ENCODE results near the gene DEPDC4. TPM values are rescaled to one million over a fixed set of nuclear protein-coding genes. Genes with fewer than 3 reads are reported as not detected.
"Not testable (repeated sequence)": the region's sequence is repeated elsewhere in the genome, so short reads cannot be mapped to it uniquely, and the experiment has no call there.

DEPDC4 gene
- total and polyA plus RNA-seq, 2 experiments from 2014 or later: 1.5 TPM; not detected in 1

- Histone ChIP-seq H3F3A (ENCODE audit: insufficient read depth) (no peaks in the 10 kb centered on the region), H3K4me2 (ENCODE audit: unreplicated experiment) (no peak overlapping the region), H3K36me3 (ENCODE audit: low read depth) (peaks cover 5% of the 10 kb centered on the region; the same call in 1 of the 2 replicates), H3K4me1 (ENCODE audit: insufficient read depth) (peaks cover 6% of the 10 kb centered on the region), H3K27ac (no peak overlapping the region), H3K4me3 (no peak overlapping the region), H3K9me2 (ENCODE audit: insufficient read depth) (no peaks in the 10 kb centered on the region), H3K9ac (no peak overlapping the region), H2AFZ (no peak overlapping the region), H3K79me2 (ENCODE audit: insufficient read depth) (no peaks in the 10 kb centered on the region), H3K27me3 (replicated peaks; ENCODE audit: insufficient read depth) (no peaks in the 10 kb centered on the region), H4K20me1 (ENCODE audit: insufficient read depth) (no peaks in the 10 kb centered on the region), H3K9me3 (ENCODE audit: low read depth) (no peaks in the 10 kb centered on the region)
- in situ Hi-C loops (cut with MboI): no loop called here
- TF ChIP-seq EZH2 (IDR thresholded peaks at IDR 0.05; ENCODE audit: insufficient read depth, poor library complexity, severe bottlenecking) (no peak), EZH2phosphoT487 (IDR thresholded peaks at IDR 0.05; ENCODE audit: insufficient read depth, low read depth) (no peak)
- WGBS, 2 experiments (ENCODE audit: low coverage in 1 of 2, low lambda C conversion rate in 2 of 2, missing lambda C conversion rate in 2 of 2): 78 to 80% methylated on average over 4 of the region's 4 CpGs
- DNase-seq: peak; percentile 18
Observed at GRCh38 chr12:100229876-100230275, 37.0 kb downstream of the DEPDC4 start.

GRCh38 chr12:100229036-100229635, 37.7 kb downstream of the DEPDC4 start:
- H3F3A ChIP-seq (ENCODE audit: insufficient read depth): no peaks in the 10 kb centered on the region
- peaks cover under 1% of the 10 kb centered on the region; the same call in 1 of the 2 replicates for H3K4me1 ChIP-seq (ENCODE audit: insufficient read depth)
- H2AFZ ChIP-seq: no peak overlapping the region
- H4K20me1 ChIP-seq (ENCODE audit: insufficient read depth): no peaks in the 10 kb centered on the region
- peak; percentile 22 for DNase-seq
- in situ Hi-C loops (cut with MboI): no loop called here
- WGBS, 2 experiments (ENCODE audit: low coverage in 1 of 2, low lambda C conversion rate in 2 of 2, missing lambda C conversion rate in 2 of 2): 91 to 94% methylated on average over 5 of the region's 5 CpGs
- no peak overlapping the region for H3K27ac ChIP-seq
- H3K9me3 ChIP-seq (ENCODE audit: low read depth): no peaks in the 10 kb centered on the region
- H3K27me3 ChIP-seq (replicated peaks; ENCODE audit: insufficient read depth): no peaks in the 10 kb centered on the region
- no peak overlapping the region for H3K4me2 ChIP-seq (ENCODE audit: unreplicated experiment)
- H3K9me2 ChIP-seq (ENCODE audit: insufficient read depth): no peaks in the 10 kb centered on the region
- no peak overlapping the region for H3K4me3 ChIP-seq
- no peaks in the 10 kb centered on the region for H3K79me2 ChIP-seq (ENCODE audit: insufficient read depth)
- H3K36me3 ChIP-seq (ENCODE audit: low read depth): peaks cover 7% of the 10 kb centered on the region; the same call in 1 of the 2 replicates
- no peak overlapping the region for H3K9ac ChIP-seq
- TF ChIP-seq EZH2 (IDR thresholded peaks at IDR 0.05; ENCODE audit: insufficient read depth, poor library complexity, severe bottlenecking): no peak
- no peak for TF ChIP-seq EZH2phosphoT487 (IDR thresholded peaks at IDR 0.05; ENCODE audit: insufficient read depth, low read depth)

- no peaks in the 10 kb centered on the region for H3F3A ChIP-seq (ENCODE audit: insufficient read depth)
- in situ Hi-C loops (cut with MboI): no loop called here
Observed at GRCh38 chr12:100225491-100225890, 41.4 kb downstream of the DEPDC4 start.

GRCh38 chr12:100222173-100222572, 44.7 kb downstream of the DEPDC4 start:
- H4K20me1 ChIP-seq (ENCODE audit: insufficient read depth); H3K4me2 ChIP-seq (ENCODE audit: unreplicated experiment); H3F3A ChIP-seq (ENCODE audit: insufficient read depth); H3K79me2 ChIP-seq (ENCODE audit: insufficient read depth); H3K4me1 ChIP-seq (ENCODE audit: insufficient read depth); H2AFZ ChIP-seq; DNase-seq; H3K9me2 ChIP-seq (ENCODE audit: insufficient read depth); H3K27me3 ChIP-seq (replicated peaks; ENCODE audit: insufficient read depth); H3K4me3 ChIP-seq; H3K27ac ChIP-seq; H3K9me3 ChIP-seq (ENCODE audit: low read depth); in situ Hi-C loops (cut with MboI); H3K9ac ChIP-seq: not testable (repeated sequence)
- WGBS, 2 experiments (ENCODE audit: low coverage in 1 of 2, low lambda C conversion rate in 2 of 2, missing lambda C conversion rate in 2 of 2): 86 to 87% methylated on average over 6 of the region's 6 CpGs
- peaks cover 38% of the 10 kb centered on the region for H3K36me3 ChIP-seq (ENCODE audit: low read depth)

More at GRCh38 chr12:100225491-100225890, 41.4 kb downstream of the DEPDC4 start:
- no peaks in the 10 kb centered on the region for H3K9me2 ChIP-seq (ENCODE audit: insufficient read depth)
- no peaks in the 10 kb centered on the region for H4K20me1 ChIP-seq (ENCODE audit: insufficient read depth)
- H3K9ac ChIP-seq: no peak overlapping the region
- H3K27ac ChIP-seq: no peak overlapping the region
- peaks cover 17% of the 10 kb centered on the region; the same call in 1 of the 2 replicates for H3K36me3 ChIP-seq (ENCODE audit: low read depth)
- H3K4me2 ChIP-seq (ENCODE audit: unreplicated experiment): no peak overlapping the region
- no peaks in the 10 kb centered on the region for H3K4me1 ChIP-seq (ENCODE audit: insufficient read depth)
- DNase-seq: no peak
- TF ChIP-seq EZH2 (IDR thresholded peaks at IDR 0.05; ENCODE audit: insufficient read depth, poor library complexity, severe bottlenecking): no peak
- TF ChIP-seq EZH2phosphoT487 (IDR thresholded peaks at IDR 0.05; ENCODE audit: insufficient read depth, low read depth): no peak
- H2AFZ ChIP-seq: no peak overlapping the region
- no peaks in the 10 kb centered on the region for H3K79me2 ChIP-seq (ENCODE audit: insufficient read depth)
- H3K4me3 ChIP-seq: no peak overlapping the region
- H3K9me3 ChIP-seq (ENCODE audit: low read depth): no peaks in the 10 kb centered on the region
- no peaks in the 10 kb centered on the region for H3K27me3 ChIP-seq (replicated peaks; ENCODE audit: insufficient read depth)

GRCh38 chr12:100221523-100221922, 45.4 kb downstream of the DEPDC4 start:
- Histone ChIP-seq H2AFZ (no peak overlapping the region), H3K4me1 (ENCODE audit: insufficient read depth) (no peaks in the 10 kb centered on the region), H3K79me2 (ENCODE audit: insufficient read depth) (no peaks in the 10 kb centered on the region), H3K9ac (no peak overlapping the region), H3K27me3 (replicated peaks; ENCODE audit: insufficient read depth) (no peaks in the 10 kb centered on the region), H3K4me3 (no peak overlapping the region), H3K27ac (no peak overlapping the region), H3K4me2 (ENCODE audit: unreplicated experiment) (no peak overlapping the region), H3K36me3 (ENCODE audit: low read depth) (peaks cover 38% of the 10 kb centered on the region), H4K20me1 (ENCODE audit: insufficient read depth) (no peaks in the 10 kb centered on the region), H3K9me2 (ENCODE audit: insufficient read depth) (no peaks in the 10 kb centered on the region), H3F3A (ENCODE audit: insufficient read depth) (no peaks in the 10 kb centered on the region), H3K9me3 (ENCODE audit: low read depth) (no peaks in the 10 kb centered on the region)
- in situ Hi-C loops (cut with MboI): no loop called here
- DNase-seq: no peak
- 89 to 92% methylated on average over 3 of the region's 3 CpGs for WGBS, 2 experiments (ENCODE audit: low coverage in 1 of 2, low lambda C conversion rate in 2 of 2, missing lambda C conversion rate in 2 of 2)
- no peak for TF ChIP-seq EZH2phosphoT487 (IDR thresholded peaks at IDR 0.05; ENCODE audit: insufficient read depth, low read depth)
- TF ChIP-seq EZH2 (IDR thresholded peaks at IDR 0.05; ENCODE audit: insufficient read depth, poor library complexity, severe bottlenecking): no peak

All from GM23248 (cell line).